Psoas muscle (tissue), 8 donors: ENCODE data around the gene POU2AF2. TPM values are rescaled to one million over a fixed set of nuclear protein-coding genes. Genes with fewer than 3 reads are reported as not detected.
"Not testable (repeated sequence)": the region's sequence is repeated elsewhere in the genome, so short reads cannot be mapped to it uniquely, and the experiment has no call there.

ENCODE experiments used
- ATAC-seq, 4 donors: fragments of 200-7000 bp; cut with Tn5 transposase; one replicate each; pipeline ENCODE4 v1.9.1; 2020; ENCODE audit warnings: moderate library complexity in 3 of 4, mild to moderate bottlenecking in 2 of 4
- DNase-seq, 2 donors: peaks; one replicate each; pipeline ENCODE4 v3.0.0-alpha.2; 2020
- H3K27ac ChIP-seq: fragments of 200-600 bp; one replicate; pipeline ENCODE4 v1.8.0; 2022
- H3K27me3 ChIP-seq, 3 donors: fragments of 200-600 bp in 1 of 3; one replicate each; pipeline versions ENCODE4 v1.6.1 to v1.8.0; 2013 to 2022; ENCODE audit warnings: low read length in 2 of 3, mild to moderate bottlenecking in 2 of 3, moderate library complexity in 1 of 3; ENCODE audit not compliant: insufficient read depth in 3 of 3
- H3K36me3 ChIP-seq, 2 donors: fragments of 200-600 bp in 1 of 2; one replicate each; pipeline versions ENCODE4 v1.6.1 to v1.8.0; 2013 to 2022; ENCODE audit warnings: low read depth in 1 of 2, mild to moderate bottlenecking in 1 of 2, moderate library complexity in 1 of 2; ENCODE audit not compliant: insufficient read depth in 1 of 2
- H3K4me1 ChIP-seq: fragments of 200-600 bp; one replicate; pipeline ENCODE4 v1.8.0; 2022
- H3K4me3 ChIP-seq: fragments of 200-600 bp; one replicate; pipeline ENCODE4 v1.8.0; 2022; ENCODE audit warnings: mild to moderate bottlenecking
- H3K9me3 ChIP-seq: fragments of 200-600 bp; one replicate; pipeline ENCODE4 v1.8.0; 2022
- WGBS, 3 donors: extraction: QIAGEN DNeasy Blood & Tissue Kit; methylation state at CpG; one replicate each; pipeline versions ENCODE4 v1.1.6 to v1.1.7; 2013; 5-methylcytosine and 5-hydroxymethylcytosine counted together
- intact Hi-C, 2 donors: fragments of 100-400 bp; cut with DNase I; formaldehyde crosslinking; loops; one replicate each; pipeline versions ENCODE4 v1.11.0 to v1.14.2; 2022
- polyA plus RNA-seq, 3 donors: library from polyadenylated mRNA; stranded (reverse); fragments of 200-250 nt; gene quantifications; one replicate each; pipeline ENCODE4 v1.2.3, GENCODE V29; 2013
- total RNA-seq, 4 donors: library from RNA; stranded (reverse); fragmentation: NEBNext Ultra II Directional in 2 of 4; extraction: Animal tissue kit (Norgen Biotek cat#: 25700) in 2 of 4; gene quantifications; one replicate each; pipeline versions ENCODE4 v1.2.1 to v1.2.4, GENCODE V29; 2021 to 2023
- TF ChIP-seq, protein P1 (sequence below): fragments of 200-600 bp; IDR thresholded peaks from one replicate; pipeline ENCODE4 v1.8.0; 2022; ENCODE audit warnings: antibody characterized with exemption
- donor health status: healthy with polysubstance abuse.
- donor health status: DM: no; HTN: no; CAD: no; lungs with moderate emphysema.
- donor health status: Bipolar disorder and iron deficiency.
- donor health status: healthy.
- donor health status: DM: yes; HTN: yes; CAD: no.
- donor health status: DM: no; HTN: no; CAD: no.
- donor health status: DM: no; HTN: no; CAD: no.
- donor health status: DM: yes; HTN: yes; CAD: no.

The POU2AF2 gene
- total and polyA plus RNA-seq, 7 donors = 0.30 to 3.0 (median 0.98) TPM

GRCh38 chr11:111259896-111260295, 14.4 kb downstream of the POU2AF2 start:
- H3K9me3 ChIP-seq = no peaks in the 10 kb centered on the region
- no peak for ATAC-seq
- intact Hi-C loops = no loop called here
- TF ChIP-seq, protein P1, sequence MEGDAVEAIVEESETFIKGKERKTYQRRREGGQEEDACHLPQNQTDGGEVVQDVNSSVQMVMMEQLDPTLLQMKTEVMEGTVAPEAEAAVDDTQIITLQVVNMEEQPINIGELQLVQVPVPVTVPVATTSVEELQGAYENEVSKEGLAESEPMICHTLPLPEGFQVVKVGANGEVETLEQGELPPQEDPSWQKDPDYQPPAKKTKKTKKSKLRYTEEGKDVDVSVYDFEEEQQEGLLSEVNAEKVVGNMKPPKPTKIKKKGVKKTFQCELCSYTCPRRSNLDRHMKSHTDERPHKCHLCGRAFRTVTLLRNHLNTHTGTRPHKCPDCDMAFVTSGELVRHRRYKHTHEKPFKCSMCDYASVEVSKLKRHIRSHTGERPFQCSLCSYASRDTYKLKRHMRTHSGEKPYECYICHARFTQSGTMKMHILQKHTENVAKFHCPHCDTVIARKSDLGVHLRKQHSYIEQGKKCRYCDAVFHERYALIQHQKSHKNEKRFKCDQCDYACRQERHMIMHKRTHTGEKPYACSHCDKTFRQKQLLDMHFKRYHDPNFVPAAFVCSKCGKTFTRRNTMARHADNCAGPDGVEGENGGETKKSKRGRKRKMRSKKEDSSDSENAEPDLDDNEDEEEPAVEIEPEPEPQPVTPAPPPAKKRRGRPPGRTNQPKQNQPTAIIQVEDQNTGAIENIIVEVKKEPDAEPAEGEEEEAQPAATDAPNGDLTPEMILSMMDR = no peak
- H3K27ac ChIP-seq = no peak overlapping the region
- no peaks in the 10 kb centered on the region for H3K36me3 ChIP-seq
- 87 to 96% (median 94%) methylated on average over 4 of the region's 4 CpGs for WGBS, 3 donors
- no peak overlapping the region for H3K4me3 ChIP-seq
- H3K27me3 ChIP-seq = peaks cover 0 to 3% (median 0%) of the 10 kb centered on the region in 3 donors
- no peaks in the 10 kb centered on the region for H3K4me1 ChIP-seq
- DNase-seq = no peak

GRCh38 chr11:111260811-111261210, 15.3 kb downstream of the POU2AF2 start:
- Histone ChIP-seq H3K36me3 (no peaks in the 10 kb centered on the region), H3K4me3 (no peak overlapping the region), H3K4me1 (no peaks in the 10 kb centered on the region), H3K27me3 (peaks cover 0 to 3% (median 0%) of the 10 kb centered on the region in 3 donors), H3K27ac (no peak overlapping the region), H3K9me3 (no peaks in the 10 kb centered on the region)
- DNase-seq (no peak), ATAC-seq (no peak)
- TF ChIP-seq, protein P1 = no peak
- whole genome bisulfite sequencing, 3 donors = 74 to 77% (median 77%) methylated on average over 4 of the region's 4 CpGs
- intact Hi-C loops = no loop called here

DNA sequence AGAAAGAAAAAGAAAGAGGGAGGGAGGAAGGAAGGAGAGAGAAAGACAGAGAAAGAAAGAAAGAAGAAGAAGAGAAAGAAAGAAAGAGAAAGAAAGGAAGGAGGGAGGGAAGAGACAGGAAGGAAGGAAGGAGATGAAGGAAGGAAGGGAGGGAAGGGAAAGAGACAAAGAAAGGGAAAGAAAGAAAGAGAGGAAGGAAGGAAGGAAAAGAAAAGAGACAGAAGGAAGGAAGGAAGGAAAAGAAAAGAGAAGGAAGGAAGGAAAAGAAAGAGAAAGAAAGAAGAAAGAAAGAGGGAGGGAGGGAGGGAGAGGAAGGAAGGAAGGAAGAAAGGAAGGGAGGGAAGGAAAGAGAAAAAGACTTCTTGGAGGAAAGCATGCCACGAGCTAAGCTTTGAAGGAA, 19.1 kb downstream of the POU2AF2 start:
- Histone ChIP-seq H3K4me3 (no peak overlapping the region), H3K4me1 (no peaks in the 10 kb centered on the region), H3K9me3 (no peaks in the 10 kb centered on the region), H3K27me3 (peaks cover 0 to 3% (median 0%) of the 10 kb centered on the region in 3 donors), H3K27ac (no peak overlapping the region), H3K36me3 (no peaks in the 10 kb centered on the region)
- no peak for DNase-seq
- ATAC-seq = no peak
- intact Hi-C loops = no loop called here
- 62 to 82% (median 75%) methylated on average over 1 of the region's 1 CpG for WGBS, 3 donors
- TF ChIP-seq, protein P1 = no peak

- intact Hi-C loops = no loop called here
- WGBS, 3 donors = 84 to 87% (median 84%) methylated on average over 2 of the region's 2 CpGs
- ATAC-seq = no peak
- Histone ChIP-seq H3K4me1 (no peaks in the 10 kb centered on the region), H3K9me3 (no peaks in the 10 kb centered on the region), H3K4me3 (no peak overlapping the region), H3K27ac (no peak overlapping the region), H3K36me3 (no peaks in the 10 kb centered on the region), H3K27me3 (no peaks in the 10 kb centered on the region)
- TF ChIP-seq, protein P1 = no peak
- no peak for DNase-seq
Measured at GRCh38 chr11:111265421-111265820, 19.9 kb downstream of the POU2AF2 start.

GRCh38 chr11:111268303-111268702, 22.8 kb downstream of the POU2AF2 start:
- 60 to 80% (median 65%) methylated on average over 4 of the region's 4 CpGs for WGBS, 3 donors
- H3K9me3 ChIP-seq, H3K4me3 ChIP-seq, H3K27ac ChIP-seq, H3K27me3 ChIP-seq, DNase-seq, ATAC-seq, intact Hi-C loops, H3K36me3 ChIP-seq, H3K4me1 ChIP-seq: not testable (repeated sequence)
